Psoas muscle (tissue), 8 donors: ENCODE data around the gene LCE5A. TPM values are rescaled to one million over a fixed set of nuclear protein-coding genes. Genes with fewer than 3 reads are reported as not detected.

Experiments
- ATAC-seq, 4 donors: fragments of 200-7000 bp; cut with Tn5 transposase; one replicate each; pipeline ENCODE4 v1.9.1; 2020; ENCODE audit warnings: moderate library complexity in 3 of 4, mild to moderate bottlenecking in 2 of 4
- DNase-seq, 2 donors: peaks; one replicate each; pipeline ENCODE4 v3.0.0-alpha.2; 2020
- H3K27ac ChIP-seq: fragments of 200-600 bp; one replicate; pipeline ENCODE4 v1.8.0; 2022
- H3K27me3 ChIP-seq, 3 donors: fragments of 200-600 bp in 1 of 3; one replicate each; pipeline versions ENCODE4 v1.6.1 to v1.8.0; 2013 to 2022; ENCODE audit warnings: low read length in 2 of 3, mild to moderate bottlenecking in 2 of 3, moderate library complexity in 1 of 3; ENCODE audit not compliant: insufficient read depth in 3 of 3
- H3K36me3 ChIP-seq, 2 donors: fragments of 200-600 bp in 1 of 2; one replicate each; pipeline versions ENCODE4 v1.6.1 to v1.8.0; 2013 to 2022; ENCODE audit warnings: low read depth in 1 of 2, mild to moderate bottlenecking in 1 of 2, moderate library complexity in 1 of 2; ENCODE audit not compliant: insufficient read depth in 1 of 2
- H3K4me1 ChIP-seq: fragments of 200-600 bp; one replicate; pipeline ENCODE4 v1.8.0; 2022
- H3K4me3 ChIP-seq: fragments of 200-600 bp; one replicate; pipeline ENCODE4 v1.8.0; 2022; ENCODE audit warnings: mild to moderate bottlenecking
- H3K9me3 ChIP-seq: fragments of 200-600 bp; one replicate; pipeline ENCODE4 v1.8.0; 2022
- WGBS, 3 donors: extraction: QIAGEN DNeasy Blood & Tissue Kit; methylation state at CpG; one replicate each; pipeline versions ENCODE4 v1.1.6 to v1.1.7; 2013; 5-methylcytosine and 5-hydroxymethylcytosine counted together
- intact Hi-C, 2 donors: fragments of 100-400 bp; cut with DNase I; formaldehyde crosslinking; loops; one replicate each; pipeline versions ENCODE4 v1.11.0 to v1.14.2; 2022
- polyA plus RNA-seq, 3 donors: library from polyadenylated mRNA; stranded (reverse); fragments of 200-250 nt; gene quantifications; one replicate each; pipeline ENCODE4 v1.2.3, GENCODE V29; 2013
- total RNA-seq, 4 donors: library from RNA; stranded (reverse); fragmentation: NEBNext Ultra II Directional in 2 of 4; extraction: Animal tissue kit (Norgen Biotek cat#: 25700) in 2 of 4; gene quantifications; one replicate each; pipeline versions ENCODE4 v1.2.1 to v1.2.4, GENCODE V29; 2021 to 2023
- TF ChIP-seq, protein P1 (sequence below): fragments of 200-600 bp; IDR thresholded peaks from one replicate; pipeline ENCODE4 v1.8.0; 2022; ENCODE audit warnings: antibody characterized with exemption
- donor health status: healthy with polysubstance abuse.
- donor health status: DM: no; HTN: no; CAD: no; lungs with moderate emphysema.
- donor health status: Bipolar disorder and iron deficiency.
- donor health status: healthy.
- donor health status: DM: yes; HTN: yes; CAD: no.
- donor health status: DM: no; HTN: no; CAD: no.
- donor health status: DM: no; HTN: no; CAD: no.
- donor health status: DM: yes; HTN: yes; CAD: no.

Gene LCE5A
- total and polyA plus RNA-seq, 7 donors = not detected

GRCh38 chr1:152502496-152503180 lies 8.0 kb upstream of the LCE5A start:
- Histone ChIP-seq H3K4me3 (no peak overlapping the region), H3K9me3 (no peaks in the 10 kb centered on the region), H3K27ac (no peak overlapping the region), H3K27me3 (peaks cover 0 to 2% (median 0%) of the 10 kb centered on the region in 3 donors), H3K4me1 (no peaks in the 10 kb centered on the region), H3K36me3 (no peaks in the 10 kb centered on the region)
- TF ChIP-seq, protein P1, sequence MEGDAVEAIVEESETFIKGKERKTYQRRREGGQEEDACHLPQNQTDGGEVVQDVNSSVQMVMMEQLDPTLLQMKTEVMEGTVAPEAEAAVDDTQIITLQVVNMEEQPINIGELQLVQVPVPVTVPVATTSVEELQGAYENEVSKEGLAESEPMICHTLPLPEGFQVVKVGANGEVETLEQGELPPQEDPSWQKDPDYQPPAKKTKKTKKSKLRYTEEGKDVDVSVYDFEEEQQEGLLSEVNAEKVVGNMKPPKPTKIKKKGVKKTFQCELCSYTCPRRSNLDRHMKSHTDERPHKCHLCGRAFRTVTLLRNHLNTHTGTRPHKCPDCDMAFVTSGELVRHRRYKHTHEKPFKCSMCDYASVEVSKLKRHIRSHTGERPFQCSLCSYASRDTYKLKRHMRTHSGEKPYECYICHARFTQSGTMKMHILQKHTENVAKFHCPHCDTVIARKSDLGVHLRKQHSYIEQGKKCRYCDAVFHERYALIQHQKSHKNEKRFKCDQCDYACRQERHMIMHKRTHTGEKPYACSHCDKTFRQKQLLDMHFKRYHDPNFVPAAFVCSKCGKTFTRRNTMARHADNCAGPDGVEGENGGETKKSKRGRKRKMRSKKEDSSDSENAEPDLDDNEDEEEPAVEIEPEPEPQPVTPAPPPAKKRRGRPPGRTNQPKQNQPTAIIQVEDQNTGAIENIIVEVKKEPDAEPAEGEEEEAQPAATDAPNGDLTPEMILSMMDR = no peak
- WGBS, 3 donors = 66 to 72% (median 68%) methylated on average over 7 of the region's 7 CpGs
- ATAC-seq = no peak
- no peak for DNase-seq
- intact Hi-C loops = no loop called here

DNA sequence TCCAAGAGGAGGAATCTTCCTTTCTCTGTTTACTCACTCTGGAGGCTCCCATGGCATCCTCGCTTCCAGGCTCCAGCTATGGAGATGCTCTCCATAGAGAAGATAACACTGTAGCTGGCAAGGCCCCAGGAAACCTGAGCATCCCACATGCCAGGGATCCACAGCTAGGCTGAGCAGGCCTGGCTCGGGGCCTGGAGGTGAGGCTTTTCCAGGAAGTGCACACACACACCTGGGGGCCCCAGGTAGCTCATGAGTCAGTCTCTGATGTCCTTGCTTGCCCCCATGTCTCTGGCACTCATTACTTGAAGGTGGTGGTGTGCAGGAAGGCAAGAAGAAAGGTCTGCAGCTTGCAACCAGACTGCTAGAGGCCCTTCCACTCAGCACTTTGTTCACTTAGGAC lies 5.5 kb upstream of the LCE5A start:
- 77 to 88% (median 85%) methylated on average over 2 of the region's 2 CpGs for WGBS, 3 donors

GRCh38 chr1:152506899-152507498 lies 3.6 kb upstream of the LCE5A start:
- no peaks in the 10 kb centered on the region for H3K4me1 ChIP-seq
- intact Hi-C loops = no loop called here
- ATAC-seq (no peak), DNase-seq (no peak)
- H3K27ac ChIP-seq = no peak overlapping the region
- H3K4me3 ChIP-seq = no peak overlapping the region
- H3K27me3 ChIP-seq = peaks cover 0 to 6% (median 0%) of the 10 kb centered on the region in 3 donors
- TF ChIP-seq, protein P1 = no peak
- H3K36me3 ChIP-seq = no peaks in the 10 kb centered on the region
- WGBS, 3 donors = 67 to 89% (median 70%) methylated on average over 1 of the region's 1 CpG
- no peaks in the 10 kb centered on the region for H3K9me3 ChIP-seq

More for the DNA sequence above, 5.5 kb upstream of the LCE5A start:
- intact Hi-C loops = no loop called here
- ATAC-seq (no peak), DNase-seq (no peak)
- no peaks in the 10 kb centered on the region for H3K36me3 ChIP-seq
- H3K4me1 ChIP-seq = no peaks in the 10 kb centered on the region
- no peaks in the 10 kb centered on the region for H3K9me3 ChIP-seq
- TF ChIP-seq, protein P1 = no peak
- no peak overlapping the region for H3K27ac ChIP-seq
- H3K27me3 ChIP-seq = peaks cover 0 to 2% (median 0%) of the 10 kb centered on the region in 3 donors
- H3K4me3 ChIP-seq = no peak overlapping the region

DNA sequence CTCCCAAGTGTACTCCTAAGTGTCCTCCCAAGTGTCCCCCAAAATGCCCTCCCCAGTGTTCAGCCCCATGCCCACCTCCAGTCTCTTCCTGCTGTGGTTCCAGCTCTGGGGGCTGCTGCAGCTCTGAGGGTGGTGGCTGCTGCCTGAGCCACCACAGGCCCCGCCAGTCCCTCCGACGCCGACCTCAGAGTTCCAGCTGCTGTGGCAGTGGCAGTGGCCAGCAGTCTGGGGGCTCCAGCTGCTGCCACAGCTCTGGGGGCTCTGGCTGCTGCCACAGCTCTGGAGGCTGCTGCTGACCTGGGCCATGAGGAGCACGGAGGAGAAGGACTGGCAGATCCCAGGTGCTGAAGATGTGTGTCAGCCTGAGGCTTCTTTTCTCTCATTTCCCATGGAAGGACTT lies 993 bp downstream of the LCE5A start:
- intact Hi-C loops = no loop called here
- TF ChIP-seq, protein P1 = no peak
- WGBS, 3 donors = 45 to 60% (median 54%) methylated on average over 5 of the region's 5 CpGs
- H3K27me3 ChIP-seq = peaks cover 4 to 32% (median 21%) of the 10 kb centered on the region in 3 donors
- H3K27ac ChIP-seq = no peak overlapping the region
- no peaks in the 10 kb centered on the region for H3K36me3 ChIP-seq
- no peak for DNase-seq
- no peak for ATAC-seq
- H3K9me3 ChIP-seq = no peaks in the 10 kb centered on the region
- H3K4me1 ChIP-seq = no peaks in the 10 kb centered on the region
- no peak overlapping the region for H3K4me3 ChIP-seq
